GM19240 (cell line): ENCODE results near the gene DCAF5.
"Not testable (repeated sequence)": the region's sequence is repeated elsewhere in the genome, so short reads cannot be mapped to it uniquely, and the experiment has no call there.

ENCODE experiments used
- DNase-seq: peaks from one replicate; pipeline ENCODE4 v3.0.0; 2011; ENCODE audit warnings: low spot score; ENCODE audit not compliant: insufficient read length

Gene DCAF5, protein sequence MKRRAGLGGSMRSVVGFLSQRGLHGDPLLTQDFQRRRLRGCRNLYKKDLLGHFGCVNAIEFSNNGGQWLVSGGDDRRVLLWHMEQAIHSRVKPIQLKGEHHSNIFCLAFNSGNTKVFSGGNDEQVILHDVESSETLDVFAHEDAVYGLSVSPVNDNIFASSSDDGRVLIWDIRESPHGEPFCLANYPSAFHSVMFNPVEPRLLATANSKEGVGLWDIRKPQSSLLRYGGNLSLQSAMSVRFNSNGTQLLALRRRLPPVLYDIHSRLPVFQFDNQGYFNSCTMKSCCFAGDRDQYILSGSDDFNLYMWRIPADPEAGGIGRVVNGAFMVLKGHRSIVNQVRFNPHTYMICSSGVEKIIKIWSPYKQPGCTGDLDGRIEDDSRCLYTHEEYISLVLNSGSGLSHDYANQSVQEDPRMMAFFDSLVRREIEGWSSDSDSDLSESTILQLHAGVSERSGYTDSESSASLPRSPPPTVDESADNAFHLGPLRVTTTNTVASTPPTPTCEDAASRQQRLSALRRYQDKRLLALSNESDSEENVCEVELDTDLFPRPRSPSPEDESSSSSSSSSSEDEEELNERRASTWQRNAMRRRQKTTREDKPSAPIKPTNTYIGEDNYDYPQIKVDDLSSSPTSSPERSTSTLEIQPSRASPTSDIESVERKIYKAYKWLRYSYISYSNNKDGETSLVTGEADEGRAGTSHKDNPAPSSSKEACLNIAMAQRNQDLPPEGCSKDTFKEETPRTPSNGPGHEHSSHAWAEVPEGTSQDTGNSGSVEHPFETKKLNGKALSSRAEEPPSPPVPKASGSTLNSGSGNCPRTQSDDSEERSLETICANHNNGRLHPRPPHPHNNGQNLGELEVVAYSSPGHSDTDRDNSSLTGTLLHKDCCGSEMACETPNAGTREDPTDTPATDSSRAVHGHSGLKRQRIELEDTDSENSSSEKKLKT

DNA sequence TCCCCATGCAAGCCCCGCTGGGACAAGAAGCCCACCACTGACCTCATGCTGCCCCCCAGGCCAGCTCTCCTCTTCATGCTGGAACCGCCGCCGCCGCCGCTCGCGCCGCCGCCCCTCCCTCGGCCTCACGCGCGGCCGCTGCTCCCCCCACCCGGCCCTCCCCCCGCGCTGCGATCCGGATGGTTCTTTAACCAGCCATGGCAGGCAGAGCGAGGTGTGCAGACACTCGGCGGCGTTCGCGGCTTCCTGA lies at the start of gene DCAF5:
Gene DCAF5, minus strand, starts transcription at position 218 of the 250 bp plus-strand sequence. Its CDS starts 141 bp downstream, at position 77.
- no peak for DNase-seq

DNA sequence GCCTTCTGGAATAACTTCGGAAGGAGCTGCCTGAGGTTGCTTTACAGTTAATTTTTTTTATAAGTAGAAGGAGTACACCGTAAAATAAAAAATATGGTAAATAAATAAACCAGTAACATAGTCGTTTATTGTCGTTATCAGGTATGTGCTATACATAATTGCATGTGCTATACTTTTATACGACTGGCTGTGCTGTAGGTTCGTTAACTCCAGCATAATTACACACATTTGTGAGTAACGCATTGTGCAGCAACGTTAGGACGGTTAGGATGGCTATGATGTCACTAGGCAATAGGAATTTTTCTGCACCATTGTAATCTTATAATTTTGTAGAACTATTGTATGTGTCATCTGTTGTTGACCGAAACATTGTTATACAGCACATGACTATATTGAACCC lies 46.9 kb upstream of the DCAF5 start:
- no peak for DNase-seq

DNA sequence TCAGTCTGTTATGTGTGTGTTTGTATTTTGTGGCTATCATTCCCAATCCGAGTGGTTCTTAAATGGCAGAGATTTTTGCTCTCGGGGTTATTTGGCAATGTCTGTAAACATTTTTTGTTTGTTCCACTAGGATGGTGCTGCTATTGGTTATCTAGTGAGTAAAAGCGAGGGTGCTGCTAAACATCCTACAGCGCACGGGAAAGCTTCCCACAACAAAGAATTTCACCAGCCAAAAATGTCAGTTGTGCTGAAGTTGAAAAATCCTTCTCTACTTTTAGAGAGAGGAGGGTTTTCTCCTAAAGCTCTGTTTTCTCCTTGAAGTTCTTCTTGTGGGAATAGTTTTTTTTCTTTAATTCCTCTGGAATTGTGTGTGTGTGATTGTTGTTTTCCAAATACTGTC lies 40.8 kb upstream of the DCAF5 start:
- DNase-seq, result no peak

DNA sequence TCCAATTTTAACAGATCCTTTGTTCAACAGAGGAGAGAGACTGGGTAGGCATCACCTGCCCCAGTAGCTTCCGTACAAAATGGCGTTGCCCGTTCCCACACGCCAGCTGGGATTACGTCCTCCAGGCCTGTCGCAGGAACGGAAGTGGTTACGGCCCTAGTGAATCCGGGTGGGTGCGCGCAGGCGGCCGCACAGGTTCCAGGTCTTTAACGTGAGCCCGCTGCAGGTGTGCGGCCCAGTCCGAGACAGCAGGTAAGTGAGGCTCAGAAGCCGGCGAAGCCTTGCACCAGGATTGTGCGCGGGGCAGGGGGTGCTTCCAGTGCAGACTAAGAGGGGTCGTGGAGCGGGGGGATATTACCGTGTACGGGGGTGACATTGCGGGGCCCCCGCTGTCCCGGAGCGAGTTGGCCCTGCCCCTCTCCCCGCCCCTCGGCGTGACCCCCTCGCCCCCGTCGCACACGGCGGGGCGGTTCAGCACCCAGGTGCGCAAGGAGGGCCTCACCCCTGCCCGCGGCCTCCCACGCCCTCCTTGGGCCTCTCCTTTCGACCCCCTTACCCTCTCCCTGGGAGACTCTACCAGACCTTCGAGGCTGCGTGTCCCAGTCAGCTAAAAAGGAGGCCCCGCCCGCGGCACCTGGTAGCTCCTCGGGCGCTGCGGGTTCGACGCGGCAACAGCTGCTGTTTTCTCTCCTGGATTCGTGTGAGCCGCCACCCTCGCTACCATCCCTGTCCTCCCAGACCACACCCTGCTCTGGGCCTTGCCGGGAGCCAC lies 38.6 kb upstream of the DCAF5 start, which contains the start of gene EXD2:
Gene EXD2, plus strand, starts transcription at position 159 of the 772 bp plus-strand sequence. CDS start 17,973 bp downstream, outside the sequence.
- DNase-seq, result peak; percentile 78

DNA sequence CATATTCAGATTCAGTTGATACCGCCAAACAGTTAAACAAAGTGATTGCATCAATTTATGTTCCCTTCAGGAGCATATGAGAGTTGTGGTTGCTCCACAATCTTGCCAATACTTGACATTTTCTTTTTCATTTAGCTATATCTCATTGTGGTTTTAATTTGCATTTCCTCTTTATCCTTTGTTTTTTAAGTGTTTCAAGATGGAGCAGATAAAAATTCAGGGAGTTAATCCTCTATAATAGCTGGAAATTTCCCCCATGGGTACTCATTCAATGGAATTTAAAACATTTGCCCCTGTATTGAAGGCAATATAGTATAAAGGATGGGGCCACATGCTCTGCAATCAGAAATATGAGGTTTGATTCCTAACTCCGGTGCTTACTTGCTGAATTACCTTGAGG lies 37.3 kb upstream of the DCAF5 start:
- DNase-seq, result no peak

DNA sequence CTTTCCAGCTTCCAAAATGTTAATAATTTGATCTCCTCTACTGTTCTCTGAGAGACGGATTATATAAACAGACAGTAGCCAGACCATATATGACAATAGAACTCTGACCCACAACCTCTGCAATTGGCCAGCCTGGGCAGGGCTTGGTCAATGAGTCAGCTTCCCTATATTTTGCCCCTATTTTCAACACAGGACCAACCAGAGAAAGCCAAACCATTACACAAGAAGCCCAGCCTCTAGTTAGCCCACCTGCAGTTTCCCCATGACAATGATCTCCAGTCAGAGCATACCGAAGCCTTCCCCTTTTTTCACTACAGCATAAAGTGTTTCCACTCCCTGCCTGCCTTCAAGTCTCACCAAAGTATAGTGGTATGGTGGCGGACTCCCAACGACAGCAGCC lies 30.8 kb upstream of the DCAF5 start:
- DNase-seq, result no peak

DNA sequence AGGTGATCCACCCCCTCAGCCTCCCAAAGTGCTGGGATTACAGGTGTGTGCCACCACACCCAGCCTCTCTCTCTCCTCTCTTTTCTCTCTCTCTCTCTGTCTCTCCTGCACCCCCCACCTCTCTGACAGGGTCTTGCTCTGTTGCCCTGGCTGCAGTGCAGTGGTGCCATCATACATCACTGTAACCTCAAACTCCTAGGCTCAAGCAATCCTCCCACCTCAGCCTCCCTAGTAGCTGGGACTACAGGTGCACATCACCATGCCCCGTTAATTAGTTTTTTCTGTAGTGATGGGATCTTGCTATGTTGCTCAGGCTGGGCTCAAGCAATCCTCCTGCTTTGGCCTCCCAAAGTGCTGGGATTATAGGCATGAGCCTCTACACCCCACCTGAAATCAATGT lies 29.7 kb upstream of the DCAF5 start:
- DNase-seq, result not testable (repeated sequence)

DNA sequence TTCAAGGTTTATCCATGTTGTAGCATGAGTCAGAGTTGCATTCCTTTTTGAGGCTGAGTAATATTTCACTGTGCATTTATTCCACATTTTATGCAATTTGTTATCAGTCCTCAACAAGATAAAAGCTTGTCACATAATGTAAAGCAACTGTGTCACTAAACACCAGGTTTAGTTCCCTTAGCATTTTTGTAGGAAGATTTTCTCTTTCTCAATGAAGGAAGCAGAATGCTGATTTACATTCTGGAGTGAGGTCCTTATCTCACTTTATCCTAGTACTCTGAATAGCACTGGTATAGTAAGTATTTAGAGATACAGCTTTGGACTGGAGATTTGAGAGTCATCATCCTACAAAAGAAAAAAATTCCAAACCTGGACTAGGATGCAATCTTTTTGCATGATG lies 28.6 kb upstream of the DCAF5 start:
- DNase-seq, result no peak

DNA sequence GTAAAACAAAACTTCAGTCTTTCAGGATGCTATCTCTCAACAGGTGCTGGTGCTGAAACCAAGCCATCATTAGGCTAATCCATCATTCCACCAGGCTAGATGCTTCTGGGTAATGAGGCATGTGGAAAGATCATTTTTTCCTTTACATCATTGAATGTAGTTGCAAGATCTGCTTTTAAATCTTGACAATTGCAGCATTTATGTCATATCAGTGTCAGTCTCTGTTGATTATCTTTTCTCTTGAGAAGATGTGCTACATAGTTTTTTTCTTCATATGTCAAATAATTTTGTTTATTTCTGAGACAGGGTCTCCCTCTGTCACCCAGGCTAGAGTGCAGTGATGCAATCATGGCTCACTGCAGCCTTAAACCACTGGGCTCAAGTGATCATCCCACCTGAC lies 22.2 kb upstream of the DCAF5 start:
- DNase-seq, result no peak

DNA sequence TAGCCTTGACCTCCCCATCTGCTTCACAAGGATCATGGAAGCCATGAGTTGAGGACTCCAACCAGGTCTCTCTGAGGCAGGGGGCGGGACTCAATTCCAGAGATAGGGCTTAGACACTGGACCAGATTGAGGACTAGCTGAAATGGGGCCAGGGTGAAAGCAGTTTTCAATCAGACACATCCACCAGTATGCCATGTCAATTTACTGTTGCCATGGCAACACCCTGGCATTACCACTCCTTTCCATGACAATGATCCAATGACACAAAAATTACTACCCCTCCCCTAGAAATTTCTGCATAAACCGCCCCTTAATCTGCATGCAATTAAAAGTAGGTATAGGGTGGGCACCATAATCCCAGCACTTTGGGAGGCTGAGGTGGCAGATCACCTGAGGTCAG lies 18.6 kb upstream of the DCAF5 start:
- no peak for DNase-seq

DNA sequence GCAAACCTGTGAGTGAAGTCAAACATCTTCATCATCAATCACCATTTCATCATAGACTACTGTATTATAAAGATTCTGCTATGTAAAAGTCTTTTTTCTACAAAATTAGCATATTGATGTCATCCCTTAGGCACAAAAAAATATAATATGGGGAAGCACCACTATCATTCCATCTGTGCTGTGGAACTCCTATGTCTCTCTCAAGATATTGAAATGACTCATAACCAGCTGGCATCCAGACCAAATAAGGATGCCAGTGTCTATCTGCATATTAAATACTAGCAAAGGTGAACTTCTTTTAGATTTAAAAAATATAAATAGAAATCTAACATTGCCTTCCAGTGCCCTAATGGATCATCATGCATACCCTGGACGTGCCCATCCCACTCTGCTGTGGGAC lies 17.9 kb upstream of the DCAF5 start:
- DNase-seq, result no peak

DNA sequence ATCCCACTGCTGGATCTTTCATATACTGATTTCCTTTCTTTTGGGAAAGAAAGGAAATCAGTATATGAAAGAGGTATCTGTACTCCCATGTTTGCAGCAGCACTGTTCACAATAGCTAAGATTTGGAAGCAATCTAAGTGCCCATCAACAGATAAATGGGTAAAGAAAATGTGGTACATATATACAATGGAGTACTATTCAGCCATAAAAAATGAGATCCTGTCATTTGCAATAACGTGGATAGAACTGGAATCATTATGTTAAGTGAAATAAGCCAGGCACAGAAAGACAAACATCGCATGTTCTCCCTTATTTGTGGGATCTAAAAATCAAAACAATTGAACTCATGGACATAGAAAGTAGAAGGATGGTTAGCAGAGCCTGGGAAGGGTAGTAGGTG lies 12.9 kb upstream of the DCAF5 start:
- not testable (repeated sequence) for DNase-seq

DNA sequence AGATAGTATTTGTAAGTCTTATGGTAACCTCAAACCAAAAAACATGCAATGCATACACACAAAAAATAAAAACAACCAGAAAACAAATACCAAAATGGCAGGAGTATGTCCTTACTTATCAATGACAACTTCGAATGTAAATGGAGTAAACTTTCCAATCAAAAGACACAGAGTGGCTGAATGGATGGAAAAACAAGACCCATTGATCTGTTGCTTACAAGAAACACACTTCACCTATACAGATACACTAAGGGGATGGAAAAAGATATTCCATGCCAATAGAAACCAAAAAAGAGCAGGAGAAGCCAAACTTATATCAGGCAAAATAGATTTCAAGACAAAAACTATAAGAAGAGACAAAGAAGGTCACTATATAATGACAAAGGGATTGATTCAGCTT lies 8.7 kb upstream of the DCAF5 start:
- DNase-seq, result no peak

DNA sequence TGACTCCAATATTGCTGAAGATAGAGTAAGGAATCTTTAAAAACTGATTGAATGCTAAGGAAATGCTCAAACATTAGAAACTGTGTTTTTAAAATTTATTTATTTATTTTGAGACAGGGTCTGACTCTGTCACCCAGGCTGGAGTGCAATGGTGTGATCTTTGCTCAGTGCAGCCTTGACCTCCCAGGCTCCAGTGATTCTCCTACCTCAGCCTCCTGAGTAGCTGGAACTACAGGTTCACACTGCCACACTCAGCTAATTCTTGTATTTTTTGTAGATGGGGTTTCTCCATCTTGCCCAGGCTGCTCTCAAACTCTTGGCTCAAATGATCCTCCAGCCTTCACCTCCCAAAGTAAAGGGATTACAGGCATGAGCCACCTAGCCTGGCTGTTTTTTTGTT lies 3.3 kb upstream of the DCAF5 start:
- no peak for DNase-seq

DNA sequence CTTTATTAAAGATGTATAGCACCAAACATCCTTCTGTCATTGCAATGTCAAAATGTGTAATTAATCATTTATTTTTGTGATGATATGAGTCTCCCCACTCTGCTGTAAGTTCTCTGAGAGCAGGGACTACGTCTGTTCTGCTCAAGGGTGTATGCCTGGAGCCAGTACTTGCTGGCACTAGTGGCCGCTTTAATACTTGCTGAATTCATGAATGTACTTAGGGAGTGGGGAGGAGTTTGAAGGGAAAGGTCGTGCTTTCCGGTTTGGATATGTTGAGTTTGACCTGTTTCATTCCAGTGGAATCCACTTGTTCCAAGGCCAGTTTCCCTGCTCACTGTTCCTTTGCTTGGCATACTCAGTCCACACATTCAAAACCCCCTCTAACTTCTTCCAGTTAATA lies 1.9 kb upstream of the DCAF5 start:
- DNase-seq, result no peak

DNA sequence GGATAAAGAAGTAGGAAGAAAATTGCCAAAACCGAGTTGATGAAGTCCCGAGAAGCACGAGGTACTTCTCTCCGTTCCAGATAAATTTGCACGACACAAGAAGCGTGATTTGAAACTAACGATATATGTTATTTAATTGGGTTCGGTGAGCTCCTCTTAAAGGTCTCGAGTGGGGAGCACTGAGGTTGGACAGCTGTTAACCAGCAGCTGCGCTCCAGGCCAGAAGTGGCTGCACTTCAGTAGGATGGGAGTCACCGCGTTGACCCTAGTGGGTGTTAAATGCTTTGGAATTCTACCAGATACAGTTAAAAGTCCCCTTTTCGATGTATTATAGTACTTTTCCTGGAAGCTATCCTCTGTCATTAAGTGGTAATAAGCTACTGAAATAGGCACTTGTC lies 953 bp upstream of the DCAF5 start:
- DNase-seq, result no peak

DNA sequence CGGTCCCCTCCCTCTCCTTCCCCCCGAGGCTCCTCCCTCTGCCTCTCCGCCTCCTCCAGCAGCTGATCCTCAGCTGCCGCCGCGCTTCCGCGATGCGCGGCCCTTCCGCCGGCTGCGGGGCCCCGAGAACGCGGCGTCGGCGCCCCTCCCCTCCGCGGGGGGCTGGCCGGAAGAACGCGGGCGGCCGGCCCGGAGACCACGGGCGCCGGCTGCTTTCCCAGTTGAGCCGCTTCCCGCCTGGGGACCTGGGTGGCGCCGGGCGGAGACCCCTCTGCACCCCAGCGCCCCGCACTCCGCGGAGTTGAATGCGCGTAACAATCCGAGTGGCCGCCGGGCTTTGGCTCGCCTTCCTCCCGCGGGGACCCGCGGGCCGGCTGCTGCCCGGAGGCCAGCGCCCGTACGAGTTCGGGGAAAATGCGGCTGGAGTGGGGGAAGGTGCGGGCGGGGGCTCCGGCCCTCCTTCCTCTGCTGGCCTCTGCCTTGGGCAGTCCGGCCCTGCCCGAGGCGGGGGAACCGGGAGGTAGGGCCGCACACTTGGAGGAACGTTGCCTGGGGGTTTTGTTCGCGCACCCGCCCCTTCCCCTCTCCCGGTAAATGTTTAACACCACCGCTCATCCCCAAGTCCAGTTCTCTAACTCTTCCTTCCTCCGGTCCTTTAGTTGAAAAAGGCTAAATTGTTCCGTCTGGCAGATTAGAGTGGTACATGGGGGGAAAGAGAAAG lies 393 bp upstream of the DCAF5 start:
- DNase-seq, result peak; percentile 91

DNA sequence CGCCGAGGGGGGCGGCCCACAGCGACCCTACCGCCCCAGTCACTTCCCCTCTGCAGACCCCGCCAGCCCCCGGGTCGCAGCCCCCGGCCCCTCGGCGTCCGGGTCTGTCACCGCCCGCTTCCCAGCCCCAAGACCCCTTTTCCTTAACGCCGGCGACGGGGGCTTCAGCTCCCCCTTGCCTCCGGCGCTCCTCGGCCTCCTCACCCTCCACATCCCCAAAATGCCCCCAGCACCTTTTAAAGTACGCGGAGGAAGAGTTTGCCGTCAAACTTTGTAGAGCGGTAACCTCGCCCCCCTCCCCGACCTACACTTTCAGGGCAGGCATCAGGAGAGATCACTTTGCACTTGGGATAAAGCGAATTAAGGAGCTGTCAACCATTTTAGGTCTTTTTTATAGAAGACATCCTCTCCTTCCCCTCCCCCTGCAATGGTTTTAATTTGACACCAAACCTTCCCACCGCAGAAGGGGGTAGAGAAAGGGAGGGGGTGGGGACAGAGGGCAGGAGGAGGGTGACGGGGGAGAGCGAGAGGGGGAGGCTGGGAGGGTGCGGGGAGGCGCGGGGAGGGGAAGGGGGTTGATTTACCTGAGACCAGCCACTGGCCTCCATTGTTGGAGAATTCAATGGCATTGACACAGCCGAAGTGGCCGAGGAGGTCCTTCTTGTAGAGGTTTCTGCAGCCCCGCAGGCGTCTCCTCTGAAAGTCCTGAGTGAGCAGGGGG lies 578 bp downstream of the DCAF5 start:
- no peak for DNase-seq

DNA sequence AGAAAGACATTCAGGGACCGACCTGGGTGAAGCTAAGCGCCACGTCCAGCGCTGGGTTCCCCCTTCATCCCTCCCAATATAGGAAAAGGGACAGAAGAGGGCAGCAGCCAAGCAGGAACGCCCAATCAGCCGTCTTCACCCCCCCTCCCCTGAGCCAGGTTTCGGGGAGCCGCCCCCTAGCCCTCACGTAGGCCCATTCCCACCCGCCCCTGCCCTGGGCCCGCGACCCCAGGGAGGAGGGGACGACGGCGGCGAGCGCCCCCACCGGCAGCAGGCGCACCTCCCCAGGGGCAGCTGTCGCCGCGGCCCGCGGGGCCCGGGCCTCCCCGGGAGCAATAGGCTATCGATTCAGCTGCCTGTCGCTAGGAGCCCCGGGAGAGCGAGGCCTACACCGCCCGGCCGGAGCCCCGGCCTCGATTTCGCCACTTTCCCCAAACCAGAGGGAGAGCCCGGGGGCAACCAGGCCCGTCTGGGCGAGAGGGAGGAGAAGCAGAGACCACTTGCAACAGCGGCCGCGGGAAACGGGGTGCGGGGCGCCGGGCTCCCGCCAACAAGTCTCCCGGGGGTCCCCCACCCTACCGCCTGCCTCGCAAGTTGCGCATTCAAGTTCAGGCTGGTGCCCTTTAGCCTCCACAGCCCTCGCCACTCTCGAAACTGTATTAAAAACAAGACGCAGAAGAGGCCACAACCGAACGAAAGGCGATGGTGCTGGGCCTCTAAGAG lies 1.3 kb downstream of the DCAF5 start:
- DNase-seq, result peak; percentile 49
